VCaP (cell line): ENCODE results near the gene C11orf68.

Source experiments
- H3K27ac ChIP-seq: fragments of 450-650 bp; 2 replicates; pipeline ENCODE4 v1.5.1; 2017
- CTCF ChIP-seq: fragments of 450-650 bp; conservative IDR thresholded peaks from 2 replicates; pipeline ENCODE4 v1.5.1; 2017; ENCODE audit warnings: mild to moderate bottlenecking, moderate library complexity

Gene C11orf68

GRCh38 chr11:65917434-65918210 is 1.2 kb downstream of the C11orf68 start:
- H3K27ac ChIP-seq, result peak overlapping the region; percentile 100
- TF ChIP-seq CTCF, result no peak

GRCh38 chr11:65917077-65917433 is 1.8 kb downstream of the C11orf68 start:
- TF ChIP-seq CTCF, result no peak
- peak overlapping the region; percentile 100; the same call in 1 of the 2 replicates for H3K27ac ChIP-seq

DNA sequence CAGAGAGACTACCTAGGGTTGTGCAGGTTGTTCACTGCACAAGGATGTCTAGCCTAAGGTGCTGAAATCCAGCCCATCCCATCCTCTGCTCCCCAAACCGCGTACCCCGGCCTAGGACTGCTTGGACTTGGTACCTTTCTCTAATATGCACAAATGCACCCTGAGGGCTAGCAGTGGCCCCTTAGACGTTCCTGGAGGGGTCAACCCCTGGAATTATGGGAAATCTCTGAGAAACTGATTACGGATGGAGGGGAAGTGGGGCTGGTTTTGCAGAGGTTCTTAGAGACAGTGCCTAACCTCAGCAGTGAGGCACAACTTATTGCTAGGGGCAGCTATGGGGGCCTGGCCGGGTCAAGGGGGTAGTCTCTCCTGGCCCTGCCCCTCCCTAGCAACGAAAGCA is 2.5 kb downstream of the C11orf68 start:
- no peak for TF ChIP-seq CTCF
- H3K27ac ChIP-seq, result peak overlapping the region; percentile 100; the same call in 1 of the 2 replicates

GRCh38 chr11:65915821-65916251 is 3.0 kb downstream of the C11orf68 start:
- H3K27ac ChIP-seq, result no peak overlapping the region
- TF ChIP-seq CTCF, result no peak

DNA sequence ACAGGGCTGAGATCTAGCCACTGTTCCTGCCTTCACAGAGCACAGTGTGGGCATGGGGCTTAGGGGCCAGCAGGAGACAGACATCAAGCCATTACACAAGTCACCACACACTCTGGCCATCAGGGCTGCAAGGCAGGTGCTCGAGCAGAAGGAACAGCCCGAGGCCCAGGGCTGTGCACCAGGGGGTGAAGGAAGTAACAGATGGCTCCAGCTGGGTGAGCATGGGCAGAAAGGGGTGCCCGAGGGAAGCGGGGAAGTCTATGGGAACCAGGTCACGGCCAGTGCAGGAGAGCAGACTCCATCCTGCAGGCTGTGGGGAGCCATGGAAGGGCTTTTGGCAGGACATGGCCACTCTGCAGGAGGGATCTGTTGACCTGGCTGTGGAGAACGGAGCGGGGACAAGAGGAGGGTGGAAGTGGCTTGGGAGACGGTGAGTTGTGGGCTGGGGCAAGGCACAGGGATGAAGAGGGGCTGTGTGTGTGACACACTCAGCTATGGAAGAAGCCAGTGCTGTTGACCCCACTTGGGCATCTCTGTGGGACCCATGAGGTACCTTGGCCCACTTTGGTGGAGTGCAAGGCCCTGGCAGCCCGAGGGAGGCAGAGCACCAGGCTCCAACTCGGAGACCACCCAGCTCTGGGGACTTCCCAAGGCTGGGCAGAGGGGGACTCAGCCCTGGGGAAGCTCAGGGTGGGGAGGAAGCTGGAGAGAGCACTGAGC is 3.6 kb downstream of the C11orf68 start:
- TF ChIP-seq CTCF, result no peak
- H3K27ac ChIP-seq, result no peak overlapping the region

- no peak for TF ChIP-seq CTCF
- no peak overlapping the region for H3K27ac ChIP-seq
Measured at GRCh38 chr11:65912845-65913244, 6.0 kb downstream of the C11orf68 start.

DNA sequence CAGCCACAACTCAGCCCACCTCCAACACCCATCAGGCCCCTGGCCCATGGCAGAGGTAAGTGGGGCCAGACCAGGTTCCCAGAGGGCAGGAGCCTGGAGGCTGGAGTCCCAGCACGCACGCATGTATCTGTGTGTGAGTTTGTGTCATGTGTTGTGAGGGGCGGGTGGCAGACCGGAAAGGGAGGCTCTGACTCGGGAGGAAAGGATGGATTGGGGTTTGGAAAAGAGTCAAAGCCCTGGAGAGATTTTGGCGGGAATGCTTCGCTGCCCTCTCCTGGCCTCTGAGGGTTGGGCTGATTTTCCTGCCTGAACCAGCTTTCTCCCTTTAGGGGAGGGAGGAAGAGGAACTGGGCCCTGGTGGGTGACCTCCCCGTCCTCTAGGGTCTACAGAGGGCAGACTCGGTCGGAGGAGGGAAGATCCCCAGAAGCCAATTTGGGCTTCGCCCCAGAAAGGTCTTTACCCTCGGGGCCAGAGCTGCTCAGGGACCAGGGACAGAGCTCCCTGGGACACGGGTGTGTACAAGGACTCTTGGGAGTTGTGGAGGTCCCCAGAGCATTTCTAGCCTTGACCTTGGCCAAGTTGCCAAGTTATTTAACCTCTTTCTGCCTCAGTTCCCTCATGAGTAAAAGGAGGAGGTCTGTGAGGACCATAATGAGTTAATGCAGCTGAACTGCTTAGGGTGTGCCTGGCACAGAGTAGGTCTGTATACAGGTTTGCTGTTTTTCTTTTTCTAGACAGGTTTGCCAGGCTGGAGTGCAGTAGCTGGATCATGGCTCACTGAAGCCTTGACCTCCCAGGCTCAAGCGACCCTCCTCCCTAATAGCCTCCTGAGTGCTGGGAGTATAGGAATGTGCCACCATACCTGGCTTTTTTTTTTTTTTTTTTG is 6.9 kb downstream of the C11orf68 start:
- peak overlapping the region; percentile 43; the same call in 1 of the 2 replicates for H3K27ac ChIP-seq
- TF ChIP-seq CTCF, result peak; percentile 95
